Calu3 (cell line): Measurements from ENCODE around the gene FYCO1. TPM values are rescaled to one million over a fixed set of nuclear protein-coding genes. Genes with fewer than 3 reads are reported as not detected.

ENCODE experiments used
- BruUV-seq: library from RNA; stranded (reverse); fragments of 400-500 nt; replicated peaks from 2 replicates; lab custom pipeline; 2021; lab: Mats Ljungman, UMichigan
- CTCF ChIA-PET: fragments of 300-600 bp; sonication (Branson Sonifier 250); formaldehyde crosslinking; loops from one replicate; lab custom pipeline; 2022; ENCODE audit warnings: antibody characterized with exemption; lab: Charles Lee
- DNase-seq: peaks from one replicate; pipeline ENCODE4 v3.0.0; 2022
- H3K27ac Mint-ChIP-seq: one replicate; pipeline ENCODE4 v1.8.0; 2022; ENCODE audit warnings: mixed read lengths; ENCODE audit not compliant: unreplicated experiment
- H3K27me3 Mint-ChIP-seq: one replicate; pipeline ENCODE4 v1.8.0; 2022; ENCODE audit warnings: mixed read lengths; ENCODE audit not compliant: unreplicated experiment
- H3K36me3 Mint-ChIP-seq: one replicate; pipeline ENCODE4 v1.8.0; 2022; ENCODE audit warnings: mild to moderate bottlenecking, moderate library complexity, mixed read lengths; ENCODE audit not compliant: insufficient read depth, unreplicated experiment
- H3K4me1 Mint-ChIP-seq: one replicate; pipeline ENCODE4 v1.8.0; 2022; ENCODE audit warnings: mild to moderate bottlenecking, low read depth, mixed read lengths; ENCODE audit not compliant: unreplicated experiment
- H3K4me3 Mint-ChIP-seq: one replicate; pipeline ENCODE4 v1.8.0; 2022; ENCODE audit warnings: mild to moderate bottlenecking, low read depth, moderate library complexity, mixed read lengths; ENCODE audit not compliant: unreplicated experiment
- H3K9me3 Mint-ChIP-seq: one replicate; pipeline ENCODE4 v1.8.0; 2022; ENCODE audit warnings: low read depth, mixed read lengths; ENCODE audit not compliant: unreplicated experiment
- CTCF ChIP-seq: fragments of 200-600 bp; IDR thresholded peaks from one replicate; pipeline ENCODE4 v1.8.0; 2022; ENCODE audit warnings: antibody characterized with exemption; ENCODE audit not compliant: unreplicated experiment
- intact Hi-C: fragments of 100-400 bp; cut with micrococcal nuclease; formaldehyde crosslinking; loops from one replicate; pipeline ENCODE4 v1.10.0; 2022; ENCODE audit not compliant: unreplicated experiment
- total RNA-seq: library from RNA; stranded (reverse); gene quantifications from 2 replicates; pipeline ENCODE4 v1.2.3, GENCODE V29; 2022

Gene FYCO1
- total RNA-seq, 1 experiment from 2014 or later, result 24.5 TPM

GRCh38 chr3:45959201-45959600 is 36.4 kb downstream of the FYCO1 start:
- no peaks in the 10 kb centered on the region for H3K27me3 Mint-ChIP-seq
- BruUV-seq, result no TSS peak
- H3K27ac Mint-ChIP-seq, result no peak overlapping the region
- no peak overlapping the region for H3K4me3 Mint-ChIP-seq
- peaks cover 9% of the 10 kb centered on the region for H3K36me3 Mint-ChIP-seq
- intact Hi-C loops, result no loop called here
- CTCF ChIA-PET, result interaction anchor here (0.6 kb wide), 1 partner anchor 10 kb away, joined by 3 read pairs; no protein-coding TSS in a partner anchor
- no peak for DNase-seq
- no peaks in the 10 kb centered on the region for H3K9me3 Mint-ChIP-seq
- no peak for TF ChIP-seq CTCF
- H3K4me1 Mint-ChIP-seq, result no peaks in the 10 kb centered on the region

DNA sequence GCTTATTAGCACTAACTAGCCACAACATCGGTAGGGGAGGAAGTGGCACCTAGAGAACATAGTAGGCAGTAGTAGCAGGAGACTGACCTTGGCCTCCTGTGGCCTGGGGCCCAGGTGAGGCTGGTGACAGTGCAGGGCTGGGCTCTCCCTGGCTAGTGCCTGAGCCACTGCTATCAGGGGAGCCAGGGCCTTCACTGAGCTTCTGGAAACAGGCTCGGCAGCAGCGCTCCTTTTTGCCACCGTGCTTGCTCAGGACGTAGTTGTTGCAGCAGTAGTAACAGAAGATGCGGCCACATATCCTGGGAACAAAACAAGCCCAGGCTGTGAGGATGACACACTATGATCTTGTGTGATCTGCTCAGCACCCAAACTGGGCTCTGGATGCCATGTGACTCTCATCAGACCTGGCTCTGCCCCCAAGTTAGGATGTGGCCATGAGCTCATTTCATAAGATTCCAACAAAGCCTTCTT is 37.3 kb downstream of the FYCO1 start:
- no peak for TF ChIP-seq CTCF
- Mint-ChIP-seq H3K9me3 (no peaks in the 10 kb centered on the region), H3K36me3 (peaks cover 9% of the 10 kb centered on the region)

GRCh38 chr3:45957586-45957985 is 38.0 kb downstream of the FYCO1 start:
- Mint-ChIP-seq H3K36me3 (peaks cover 9% of the 10 kb centered on the region), H3K27me3 (no peaks in the 10 kb centered on the region), H3K4me3 (no peak overlapping the region), H3K27ac (no peak overlapping the region), H3K9me3 (no peaks in the 10 kb centered on the region), H3K4me1 (no peaks in the 10 kb centered on the region)
- no peak for DNase-seq
- CTCF ChIA-PET, result no interaction called here
- no TSS peak for BruUV-seq
- intact Hi-C loops, result no loop called here
- no peak for TF ChIP-seq CTCF

More for the DNA sequence above, 37.3 kb downstream of the FYCO1 start:
- CTCF ChIA-PET, result no interaction called here
- Mint-ChIP-seq H3K27me3 (no peaks in the 10 kb centered on the region), H3K27ac (no peak overlapping the region), H3K4me1 (no peaks in the 10 kb centered on the region), H3K4me3 (no peak overlapping the region)
- intact Hi-C loops, result no loop called here
- DNase-seq, result no peak
- BruUV-seq, result no TSS peak

- H3K27me3 Mint-ChIP-seq, result no peaks in the 10 kb centered on the region
- intact Hi-C loops, result no loop called here
- H3K36me3 Mint-ChIP-seq, result peaks cover 9% of the 10 kb centered on the region
- no peaks in the 10 kb centered on the region for H3K9me3 Mint-ChIP-seq
- H3K4me1 Mint-ChIP-seq, result no peaks in the 10 kb centered on the region
- DNase-seq, result no peak
- no peak overlapping the region for H3K27ac Mint-ChIP-seq
- CTCF ChIA-PET, result no interaction called here
- BruUV-seq, result no TSS peak
- H3K4me3 Mint-ChIP-seq, result no peak overlapping the region
- TF ChIP-seq CTCF, result no peak
These were observed 39.9 kb downstream of the FYCO1 start for GRCh38 chr3:45955706-45956105.
